T-helper 1 cell (primary cell): ENCODE data around the gene ROCK2.

Experiments used
- DNase-seq, 5 donors: peaks; one replicate each; pipeline ENCODE4 v3.0.0-alpha.2; 2012 to 2020

Gene ROCK2

GRCh38 chr2:11307764-11308415, 36.5 kb downstream of the ROCK2 start:
- no peak for DNase-seq

- DNase-seq = no peak
These were observed 38.5 kb downstream of the ROCK2 start for GRCh38 chr2:11305958-11306357.

- no peak for DNase-seq
These were observed 39.1 kb downstream of the ROCK2 start for GRCh38 chr2:11305338-11305737.

GRCh38 chr2:11304476-11304875, 40.0 kb downstream of the ROCK2 start:
- DNase-seq = no peak

- no peak for DNase-seq
These were observed 41.0 kb downstream of the ROCK2 start for GRCh38 chr2:11303290-11304013.

GRCh38 chr2:11299439-11299838, 45.0 kb downstream of the ROCK2 start:
- no peak for DNase-seq

GRCh38 chr2:11298592-11298991, 45.8 kb downstream of the ROCK2 start:
- no peak for DNase-seq

- no peak for DNase-seq
These were observed 48.0 kb downstream of the ROCK2 start for GRCh38 chr2:11296401-11296800.

- no peak for DNase-seq
These were observed 51.8 kb downstream of the ROCK2 start for GRCh38 chr2:11292464-11293255.

- DNase-seq = no peak
These were observed 53.7 kb downstream of the ROCK2 start for GRCh38 chr2:11290713-11291112.

- no peak for DNase-seq
These were observed 54.2 kb downstream of the ROCK2 start for GRCh38 chr2:11290211-11290610.

- no peak for DNase-seq
These were observed 56.0 kb downstream of the ROCK2 start for GRCh38 chr2:11288431-11288830.

- no peak for DNase-seq
These were observed 57.7 kb downstream of the ROCK2 start for GRCh38 chr2:11286749-11287148.

- no peak for DNase-seq
These were observed 58.1 kb downstream of the ROCK2 start for GRCh38 chr2:11286323-11286722.

GRCh38 chr2:11285499-11285898, 58.9 kb downstream of the ROCK2 start:
- DNase-seq = no peak

GRCh38 chr2:11281186-11281585, 63.2 kb downstream of the ROCK2 start:
- DNase-seq = no peak

GRCh38 chr2:11280713-11281112, 63.7 kb downstream of the ROCK2 start:
- DNase-seq = no peak

GRCh38 chr2:11279398-11279797, 65.0 kb downstream of the ROCK2 start:
- no peak for DNase-seq

- DNase-seq = no peak
These were observed 66.2 kb downstream of the ROCK2 start for GRCh38 chr2:11278219-11278618.

- no peak for DNase-seq
These were observed 68.5 kb downstream of the ROCK2 start for GRCh38 chr2:11275910-11276309.

- no peak for DNase-seq
These were observed 73.5 kb downstream of the ROCK2 start for GRCh38 chr2:11270891-11271290.

- no peak for DNase-seq
These were observed 76.5 kb downstream of the ROCK2 start for GRCh38 chr2:11267931-11268330.

GRCh38 chr2:11264818-11265217, 79.6 kb downstream of the ROCK2 start:
- DNase-seq = no peak

GRCh38 chr2:11264007-11264406, 80.4 kb downstream of the ROCK2 start:
- no peak for DNase-seq
